ENCODE measurements around the gene NPC1L1.

Gene NPC1L1, protein sequence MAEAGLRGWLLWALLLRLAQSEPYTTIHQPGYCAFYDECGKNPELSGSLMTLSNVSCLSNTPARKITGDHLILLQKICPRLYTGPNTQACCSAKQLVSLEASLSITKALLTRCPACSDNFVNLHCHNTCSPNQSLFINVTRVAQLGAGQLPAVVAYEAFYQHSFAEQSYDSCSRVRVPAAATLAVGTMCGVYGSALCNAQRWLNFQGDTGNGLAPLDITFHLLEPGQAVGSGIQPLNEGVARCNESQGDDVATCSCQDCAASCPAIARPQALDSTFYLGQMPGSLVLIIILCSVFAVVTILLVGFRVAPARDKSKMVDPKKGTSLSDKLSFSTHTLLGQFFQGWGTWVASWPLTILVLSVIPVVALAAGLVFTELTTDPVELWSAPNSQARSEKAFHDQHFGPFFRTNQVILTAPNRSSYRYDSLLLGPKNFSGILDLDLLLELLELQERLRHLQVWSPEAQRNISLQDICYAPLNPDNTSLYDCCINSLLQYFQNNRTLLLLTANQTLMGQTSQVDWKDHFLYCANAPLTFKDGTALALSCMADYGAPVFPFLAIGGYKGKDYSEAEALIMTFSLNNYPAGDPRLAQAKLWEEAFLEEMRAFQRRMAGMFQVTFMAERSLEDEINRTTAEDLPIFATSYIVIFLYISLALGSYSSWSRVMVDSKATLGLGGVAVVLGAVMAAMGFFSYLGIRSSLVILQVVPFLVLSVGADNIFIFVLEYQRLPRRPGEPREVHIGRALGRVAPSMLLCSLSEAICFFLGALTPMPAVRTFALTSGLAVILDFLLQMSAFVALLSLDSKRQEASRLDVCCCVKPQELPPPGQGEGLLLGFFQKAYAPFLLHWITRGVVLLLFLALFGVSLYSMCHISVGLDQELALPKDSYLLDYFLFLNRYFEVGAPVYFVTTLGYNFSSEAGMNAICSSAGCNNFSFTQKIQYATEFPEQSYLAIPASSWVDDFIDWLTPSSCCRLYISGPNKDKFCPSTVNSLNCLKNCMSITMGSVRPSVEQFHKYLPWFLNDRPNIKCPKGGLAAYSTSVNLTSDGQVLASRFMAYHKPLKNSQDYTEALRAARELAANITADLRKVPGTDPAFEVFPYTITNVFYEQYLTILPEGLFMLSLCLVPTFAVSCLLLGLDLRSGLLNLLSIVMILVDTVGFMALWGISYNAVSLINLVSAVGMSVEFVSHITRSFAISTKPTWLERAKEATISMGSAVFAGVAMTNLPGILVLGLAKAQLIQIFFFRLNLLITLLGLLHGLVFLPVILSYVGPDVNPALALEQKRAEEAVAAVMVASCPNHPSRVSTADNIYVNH (N-terminal part only)

DNA sequence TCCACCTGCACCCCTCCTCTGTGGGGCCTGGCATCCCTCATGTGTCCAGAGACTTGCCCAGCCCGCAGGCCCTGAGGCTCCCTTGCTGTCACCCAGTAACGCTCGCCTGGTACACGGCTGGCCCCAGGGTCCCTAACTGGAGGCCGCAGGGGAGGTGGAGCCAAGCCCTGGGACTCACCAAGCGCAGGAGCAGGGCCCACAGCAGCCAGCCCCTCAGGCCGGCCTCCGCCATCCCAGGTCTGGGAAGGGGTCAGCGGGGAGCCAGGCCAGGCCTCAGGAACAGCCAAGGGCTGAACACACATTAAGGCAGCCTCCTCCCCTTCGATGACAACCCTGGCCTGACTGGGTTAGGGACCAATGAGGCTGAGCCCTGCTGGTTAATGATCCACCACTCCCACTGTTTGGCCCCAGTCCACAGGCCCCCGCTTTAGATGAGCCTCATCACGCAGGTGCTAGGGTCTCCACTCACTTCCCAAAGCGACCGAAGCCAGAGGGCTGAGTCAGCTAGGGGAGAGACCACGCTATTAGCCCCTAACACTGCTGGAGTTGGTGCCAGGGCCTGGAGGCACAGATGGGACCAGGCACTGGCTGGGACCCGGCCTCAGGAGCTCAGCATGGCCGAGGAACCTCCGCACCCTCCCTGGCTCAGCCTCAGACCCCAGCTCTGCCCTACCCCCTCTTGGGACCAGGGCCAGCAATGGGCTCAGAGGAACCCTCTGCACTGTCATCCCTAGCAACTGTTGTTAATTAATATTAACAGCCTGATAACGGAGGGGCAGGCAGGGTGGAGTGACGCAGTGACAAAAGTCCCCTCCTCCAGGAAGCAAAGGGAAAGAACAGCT, at the start of gene NPC1L1:
Gene NPC1L1, minus strand, starts transcription at position 303 of the 842 bp plus-strand sequence. Its CDS starts 71 bp downstream, at position 232.
- no peak for DNase-seq

DNA sequence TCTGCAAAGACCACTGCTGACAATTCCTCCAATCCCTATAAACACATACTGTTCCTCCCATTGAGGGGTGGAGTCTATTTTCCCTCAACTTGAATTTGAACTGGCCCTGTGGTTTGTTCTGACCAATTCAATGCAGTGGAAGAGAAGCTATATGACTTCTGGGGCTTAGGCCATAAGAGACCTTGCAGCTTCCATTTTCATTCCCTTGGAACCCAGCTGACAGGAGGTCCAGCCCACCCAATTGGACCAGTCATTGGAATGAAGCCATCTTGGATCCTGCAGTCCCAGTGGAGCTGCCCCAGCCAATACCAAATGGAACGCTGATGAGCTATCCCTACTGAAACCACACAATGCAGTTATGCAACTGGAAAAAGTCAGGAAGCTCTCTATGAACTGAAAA, 49.8 kb upstream of the NPC1L1 start:
- DNase-seq = no peak

GRCh38 chr7:44587843-44588711, 46.9 kb upstream of the NPC1L1 start:
- DNase-seq = peak; percentile 58

- DNase-seq = no peak
Measured at GRCh38 chr7:44583146-44583865, 42.2 kb upstream of the NPC1L1 start.

DNA sequence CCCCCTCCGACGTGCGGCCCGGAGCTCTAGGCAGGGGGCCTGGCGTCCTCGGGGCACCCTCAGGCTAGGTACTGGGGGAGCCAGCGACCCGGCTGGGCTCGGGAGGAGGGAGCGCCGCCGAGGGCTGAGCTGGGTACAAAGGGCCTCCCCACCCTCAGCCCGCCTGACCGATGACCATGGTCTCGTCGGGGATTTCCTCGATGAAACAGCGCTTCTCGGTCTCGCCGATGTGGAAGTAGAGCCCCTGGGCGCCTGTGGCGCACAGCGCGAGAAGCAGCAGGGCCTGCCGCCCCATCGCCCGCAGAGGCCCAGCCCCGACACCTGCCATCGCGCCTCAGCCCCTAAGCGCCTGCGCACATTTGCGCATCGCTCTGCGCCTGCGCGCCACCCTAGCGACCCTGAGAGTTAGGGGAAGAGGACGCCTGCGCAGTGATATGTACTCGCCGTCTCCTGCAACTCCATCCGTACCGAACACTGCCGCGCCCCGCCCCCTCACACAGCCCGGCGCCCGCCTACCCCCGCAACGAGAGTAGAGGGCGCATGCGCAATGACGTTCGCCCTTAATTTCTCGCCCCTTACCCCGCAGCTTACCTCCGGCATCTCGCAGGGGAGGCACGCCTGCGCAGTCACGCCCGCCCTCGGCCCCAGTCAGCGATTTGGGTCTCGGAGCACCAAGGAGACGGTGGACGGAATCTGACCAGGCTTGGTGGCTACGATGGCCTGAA, 40.9 kb upstream of the NPC1L1 start, which contains the start of gene TMED4:
Gene TMED4, minus strand, starts transcription at position 353 of the 725 bp plus-strand sequence. Its CDS starts 25 bp downstream, at position 328.
- DNase-seq = peak; percentile 100

- peak; percentile 40 for DNase-seq
Measured at GRCh38 chr7:44580945-44581878, 40.1 kb upstream of the NPC1L1 start.

GRCh38 chr7:44576228-44576627, 35.1 kb upstream of the NPC1L1 start:
- DNase-seq = no peak

DNA sequence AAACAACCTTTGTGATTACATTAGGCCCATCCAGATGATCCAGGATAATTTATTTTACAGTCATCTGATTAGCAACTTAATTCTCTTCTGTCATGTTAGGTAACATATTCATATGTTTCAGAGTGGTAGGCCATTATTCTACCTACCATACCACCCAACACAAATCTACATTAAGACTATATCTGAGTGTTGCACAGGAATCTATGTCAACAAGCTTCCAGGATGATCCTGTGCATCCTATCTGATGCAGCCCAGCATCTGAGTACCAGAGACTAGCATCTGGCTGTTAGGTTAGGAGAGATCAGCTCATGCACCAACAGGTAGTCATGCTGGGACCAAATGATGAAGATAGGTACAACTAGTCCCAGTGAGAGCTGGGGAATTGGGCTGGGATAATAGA, 33.9 kb upstream of the NPC1L1 start:
- no peak for DNase-seq

DNA sequence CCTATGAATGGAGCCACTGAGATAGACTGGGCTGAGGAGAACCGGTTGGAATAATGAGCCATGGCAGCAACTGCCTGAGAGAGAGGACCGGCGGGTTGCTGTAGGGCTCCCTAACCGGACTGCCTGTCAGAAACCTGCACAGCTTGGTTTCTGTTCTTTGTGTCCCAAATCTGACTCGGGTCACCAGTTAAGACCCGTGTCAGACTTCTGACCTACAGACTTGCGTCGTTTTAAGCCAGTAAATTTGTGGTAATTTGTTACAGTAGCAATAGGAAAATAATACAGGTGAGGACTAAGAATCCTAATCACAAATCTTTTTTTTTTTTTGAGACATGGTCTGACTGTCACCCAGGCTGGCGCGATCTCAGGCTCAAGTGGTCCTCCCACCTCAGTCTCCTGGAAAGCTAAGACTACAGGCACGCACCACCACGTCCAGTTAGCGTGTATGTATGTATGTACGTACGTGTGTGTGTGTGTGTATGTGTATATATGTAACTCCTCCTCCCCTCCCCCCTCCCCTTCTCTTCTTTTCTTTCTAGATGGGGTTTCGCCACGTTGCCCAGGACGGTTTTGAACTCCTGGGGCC, 33.2 kb upstream of the NPC1L1 start:
- no peak for DNase-seq

DNA sequence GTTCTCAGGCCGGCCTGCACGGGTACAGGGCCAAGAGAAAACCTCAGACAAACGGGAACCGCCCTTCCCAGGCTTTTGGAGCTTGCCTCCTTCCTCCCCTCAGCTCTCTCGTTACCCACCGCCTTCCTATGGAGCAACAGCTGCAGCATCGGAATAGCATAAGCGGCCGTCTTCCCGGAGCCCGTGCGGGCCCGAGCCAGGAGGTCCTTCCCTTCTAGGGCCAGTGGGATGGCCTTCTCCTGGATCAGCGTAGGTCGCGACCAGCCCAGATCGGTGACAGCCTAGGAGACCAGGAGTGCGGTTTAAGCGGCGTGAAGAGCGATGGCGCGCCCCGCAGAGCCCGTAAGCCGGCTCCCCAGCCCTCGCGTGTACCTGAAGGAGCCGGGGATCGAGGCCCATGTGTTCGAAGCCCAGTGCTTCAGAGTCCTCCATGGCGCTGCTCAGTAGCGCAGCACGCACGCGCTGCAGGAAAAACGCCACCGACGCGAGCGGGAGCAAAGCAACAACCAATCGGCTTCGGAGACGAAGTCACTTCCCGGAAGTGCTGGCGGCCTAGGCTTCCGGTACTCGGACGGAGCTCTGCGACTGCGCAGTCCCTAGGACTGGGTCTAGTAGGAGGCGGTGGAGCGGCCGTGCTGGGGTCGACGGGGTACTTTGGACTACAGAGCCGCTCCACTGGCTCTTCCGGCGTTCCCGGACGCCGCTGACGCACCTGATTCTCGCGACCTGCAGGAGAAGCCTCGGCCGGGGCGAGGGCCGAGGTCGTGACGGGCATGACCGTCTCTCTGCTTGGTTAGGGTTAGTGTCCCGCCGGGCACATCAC, 32.5 kb upstream of the NPC1L1 start, which contains the start of gene DDX56:
Gene DDX56, minus strand, starts transcription at position 445 of the 823 bp plus-strand sequence. Its CDS starts 13 bp downstream, at position 432.
- peak; percentile 93 for DNase-seq

DNA sequence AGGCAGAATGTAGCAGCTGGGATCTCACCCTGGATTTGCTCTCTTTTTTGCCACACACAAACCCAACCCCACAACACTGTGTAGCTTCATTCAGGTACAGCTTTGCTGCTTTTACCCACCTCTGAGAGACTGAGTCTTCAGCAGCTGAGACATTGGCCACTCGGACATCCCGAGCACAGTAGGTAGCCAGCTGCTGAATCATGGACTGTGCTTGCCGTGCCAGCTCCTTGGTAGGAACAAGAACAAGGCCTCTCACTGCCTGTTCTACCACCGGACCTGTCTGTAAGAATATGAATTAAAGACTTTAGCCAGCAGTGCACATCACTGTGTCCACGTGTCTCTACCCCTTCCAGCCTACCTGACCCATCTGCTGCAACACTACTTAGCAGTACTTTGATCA, 31.6 kb upstream of the NPC1L1 start:
- no peak for DNase-seq

DNA sequence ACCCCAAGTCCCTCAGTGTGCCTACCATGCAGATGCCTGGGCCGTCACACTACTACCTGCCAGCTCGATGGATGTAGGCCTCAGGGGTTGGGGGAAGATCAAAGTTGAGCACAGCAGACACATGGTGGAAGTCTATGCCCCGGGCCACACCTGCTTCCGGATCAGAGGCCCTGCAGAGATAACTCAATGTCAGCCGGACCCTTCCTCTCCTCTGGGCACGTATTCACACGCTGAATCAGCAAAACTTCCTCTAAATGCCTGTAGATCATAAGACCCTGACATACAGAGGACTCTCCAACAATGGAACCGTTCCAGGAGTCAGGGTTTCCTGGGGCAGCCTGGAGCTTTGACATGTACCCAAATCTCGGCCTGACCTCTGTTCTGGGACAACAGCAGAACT, 28.8 kb upstream of the NPC1L1 start:
- no peak for DNase-seq

DNA sequence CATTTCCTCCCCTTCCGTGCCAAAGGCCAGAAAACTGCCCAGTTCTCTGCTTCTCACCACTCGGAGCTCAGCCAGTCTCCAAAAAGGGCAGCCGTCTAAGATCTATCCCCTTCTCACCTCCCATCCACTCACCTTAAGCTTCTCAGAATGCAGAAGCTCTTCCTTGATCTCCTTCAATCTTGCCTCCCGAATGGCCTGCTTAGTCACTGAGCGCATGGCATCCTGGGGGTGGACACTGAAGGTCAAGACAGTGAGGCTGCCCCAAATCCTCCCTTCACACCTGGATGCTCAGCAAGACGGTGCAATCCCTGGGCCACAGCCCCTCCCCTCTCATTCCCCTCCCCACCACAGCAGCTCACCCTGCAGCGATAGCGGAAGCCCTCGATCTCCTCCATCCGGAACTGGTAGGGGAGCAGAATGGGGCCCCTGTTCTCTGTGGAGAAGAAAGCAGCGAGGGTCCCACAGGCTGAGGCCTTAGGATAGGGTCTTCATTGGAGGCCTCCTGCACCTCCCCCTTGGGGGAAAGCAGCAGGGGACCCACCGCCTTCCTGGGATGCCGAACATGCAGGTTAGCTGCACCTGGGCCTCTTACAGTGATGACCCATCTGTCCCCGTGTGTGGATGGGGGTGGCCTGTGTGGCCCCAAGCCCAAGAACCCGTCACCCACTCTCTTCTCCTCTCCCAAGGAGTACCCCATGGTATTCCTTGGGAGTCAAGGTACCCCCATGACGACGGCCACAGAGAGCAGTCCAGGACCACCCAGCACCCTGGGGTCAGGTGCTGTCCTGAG, 27.8 kb upstream of the NPC1L1 start:
- DNase-seq = no peak

GRCh38 chr7:44567884-44568283, 26.8 kb upstream of the NPC1L1 start:
- DNase-seq = no peak

- DNase-seq = no peak
Measured at GRCh38 chr7:44566680-44567079, 25.6 kb upstream of the NPC1L1 start.

All from activated naive CD4-positive, alpha-beta T cell treated with anti-CD3 and anti-CD28 coated beads, Interleukin-2, amount 50 U/mL, for 16 hours (primary cell).